ENCODE measurements around the gene AGXT.

The AGXT gene

GRCh38 chr2:240872317-240873097 lies 3.9 kb downstream of the AGXT start:
- DNase-seq (ENCODE audit: low read depth), result no peak
- H3K4me3 ChIP-seq (ENCODE audit: low read length), result no peak overlapping the region
- TF ChIP-seq, protein P1, sequence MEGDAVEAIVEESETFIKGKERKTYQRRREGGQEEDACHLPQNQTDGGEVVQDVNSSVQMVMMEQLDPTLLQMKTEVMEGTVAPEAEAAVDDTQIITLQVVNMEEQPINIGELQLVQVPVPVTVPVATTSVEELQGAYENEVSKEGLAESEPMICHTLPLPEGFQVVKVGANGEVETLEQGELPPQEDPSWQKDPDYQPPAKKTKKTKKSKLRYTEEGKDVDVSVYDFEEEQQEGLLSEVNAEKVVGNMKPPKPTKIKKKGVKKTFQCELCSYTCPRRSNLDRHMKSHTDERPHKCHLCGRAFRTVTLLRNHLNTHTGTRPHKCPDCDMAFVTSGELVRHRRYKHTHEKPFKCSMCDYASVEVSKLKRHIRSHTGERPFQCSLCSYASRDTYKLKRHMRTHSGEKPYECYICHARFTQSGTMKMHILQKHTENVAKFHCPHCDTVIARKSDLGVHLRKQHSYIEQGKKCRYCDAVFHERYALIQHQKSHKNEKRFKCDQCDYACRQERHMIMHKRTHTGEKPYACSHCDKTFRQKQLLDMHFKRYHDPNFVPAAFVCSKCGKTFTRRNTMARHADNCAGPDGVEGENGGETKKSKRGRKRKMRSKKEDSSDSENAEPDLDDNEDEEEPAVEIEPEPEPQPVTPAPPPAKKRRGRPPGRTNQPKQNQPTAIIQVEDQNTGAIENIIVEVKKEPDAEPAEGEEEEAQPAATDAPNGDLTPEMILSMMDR (conservative IDR thresholded peaks at IDR 0.05; ENCODE audit: low read depth, low read length), result no peak

DNA sequence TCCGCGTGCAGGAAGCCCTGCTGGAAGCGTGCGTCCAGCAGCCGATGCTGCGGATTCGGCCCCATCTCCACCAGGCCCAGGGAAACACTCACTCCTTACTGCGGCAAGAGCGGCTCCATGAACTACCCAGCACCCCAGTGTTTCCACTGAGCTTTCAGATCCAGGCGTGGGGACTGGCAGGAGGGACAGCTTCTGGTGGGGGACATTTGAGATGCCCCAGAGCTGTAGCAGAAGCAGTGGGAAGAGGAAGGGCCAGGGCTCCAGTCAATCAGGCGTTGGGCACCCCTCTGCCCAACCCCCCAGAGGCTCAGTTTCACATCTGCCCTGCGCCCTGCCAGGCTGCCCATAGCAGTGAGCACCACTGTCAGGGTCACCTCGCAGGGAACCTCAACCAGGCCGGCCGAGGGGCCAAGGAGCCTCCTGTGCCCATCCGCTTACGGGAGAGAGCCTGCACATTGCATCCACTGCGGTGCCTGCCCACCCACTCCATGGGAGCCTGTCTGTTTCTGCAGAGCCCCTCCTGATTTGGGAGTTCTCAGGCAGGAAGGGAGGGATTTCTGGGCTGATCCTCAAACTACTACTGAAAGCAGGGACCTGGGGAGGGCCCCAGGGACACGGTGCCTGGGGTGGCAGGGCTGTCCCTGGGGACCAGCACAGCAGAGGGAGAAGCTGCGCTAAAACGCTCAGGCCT lies 4.6 kb downstream of the AGXT start:
- TF ChIP-seq, protein P1 (conservative IDR thresholded peaks at IDR 0.05; ENCODE audit: low read depth, low read length), result no peak
- no peak overlapping the region for H3K4me3 ChIP-seq (ENCODE audit: low read length)
- DNase-seq (ENCODE audit: low read depth), result no peak

- no peak overlapping the region for H3K4me3 ChIP-seq (ENCODE audit: low read length)
- DNase-seq (ENCODE audit: low read depth), result no peak
- TF ChIP-seq, protein P1 (conservative IDR thresholded peaks at IDR 0.05; ENCODE audit: low read depth, low read length), result no peak
These were observed 5.4 kb downstream of the AGXT start for GRCh38 chr2:240873805-240874714.

GRCh38 chr2:240874715-240875227 lies 6.1 kb downstream of the AGXT start:
- no peak for DNase-seq (ENCODE audit: low read depth)
- TF ChIP-seq, protein P1 (conservative IDR thresholded peaks at IDR 0.05; ENCODE audit: low read depth, low read length), result no peak

GRCh38 chr2:240875228-240876034 lies 6.8 kb downstream of the AGXT start:
- TF ChIP-seq, protein P1 (conservative IDR thresholded peaks at IDR 0.05; ENCODE audit: low read depth, low read length), result no peak
- H3K4me3 ChIP-seq (ENCODE audit: low read length), result no peak overlapping the region
- no peak for DNase-seq (ENCODE audit: low read depth)

More at GRCh38 chr2:240874715-240875227, 6.1 kb downstream of the AGXT start:
- H3K4me3 ChIP-seq (ENCODE audit: low read length), result no peak overlapping the region

GRCh38 chr2:240876035-240876474 lies 7.4 kb downstream of the AGXT start:
- TF ChIP-seq, protein P1 (conservative IDR thresholded peaks at IDR 0.05; ENCODE audit: low read depth, low read length), result no peak
- no peak for DNase-seq (ENCODE audit: low read depth)
- H3K4me3 ChIP-seq (ENCODE audit: low read length), result no peak overlapping the region

All from retinal pigment epithelial cell (primary cell).